Activated CD8-positive, alpha-beta T cell treated with anti-CD3 and anti-CD28 coated beads, Interleukin-2, amount 10 ng/mL, durations not matched to agents 7 days and 5 days (primary cell): ENCODE results near the gene LENEP. TPM values are rescaled to one million over a fixed set of nuclear protein-coding genes. Genes with fewer than 3 reads are reported as not detected.
"Not testable (repeated sequence)": the region's sequence is repeated elsewhere in the genome, so short reads cannot be mapped to it uniquely, and the experiment has no call there.

Experiments
- ATAC-seq: fragments of 150-1000 bp; cut with Tn5 transposase; one replicate; pipeline ENCODE4 v1.10.0; 2021; ENCODE audit warnings: moderate library complexity
- CTCF ChIA-PET: fragments of 350-600 bp; sonication (Branson Sonifier 250); formaldehyde crosslinking; loops from one replicate; lab custom pipeline; 2021; ENCODE audit warnings: antibody characterized with exemption; lab: Charles Lee
- POLR2A ChIA-PET: fragments of 350-600 bp; sonication (Branson Sonifier 250); formaldehyde crosslinking; loops from one replicate; lab custom pipeline; 2021; ENCODE audit warnings: antibody characterized with exemption; lab: Charles Lee
- DNase-seq: peaks from one replicate; pipeline ENCODE4 v3.0.0-alpha.2; 2020
- H3K27ac Mint-ChIP-seq: one replicate; pipeline ENCODE4 v1.8.0; 2021; ENCODE audit warnings: mild to moderate bottlenecking, mixed read lengths
- H3K27me3 Mint-ChIP-seq: one replicate; pipeline ENCODE4 v1.8.0; 2021; ENCODE audit warnings: low read depth, mixed read lengths
- H3K36me3 Mint-ChIP-seq: one replicate; pipeline ENCODE4 v1.8.0; 2021; ENCODE audit warnings: low read depth, mixed read lengths
- H3K4me1 Mint-ChIP-seq: one replicate; pipeline ENCODE4 v1.8.0; 2021; ENCODE audit warnings: low read depth, mixed read lengths
- H3K4me3 Mint-ChIP-seq: one replicate; pipeline ENCODE4 v1.8.0; 2021; ENCODE audit warnings: mild to moderate bottlenecking, mixed read lengths
- H3K9me3 Mint-ChIP-seq: one replicate; pipeline ENCODE4 v1.8.0; 2022; ENCODE audit warnings: mixed read lengths; ENCODE audit not compliant: insufficient read depth
- total RNA-seq, 2 experiments: library from RNA; stranded (reverse); gene quantifications; one replicate each; pipeline ENCODE4 v1.2.3, GENCODE V29; 2021

Gene LENEP
- total RNA-seq, 2 experiments from 2014 or later: 0.91 to 1.1 TPM

DNA sequence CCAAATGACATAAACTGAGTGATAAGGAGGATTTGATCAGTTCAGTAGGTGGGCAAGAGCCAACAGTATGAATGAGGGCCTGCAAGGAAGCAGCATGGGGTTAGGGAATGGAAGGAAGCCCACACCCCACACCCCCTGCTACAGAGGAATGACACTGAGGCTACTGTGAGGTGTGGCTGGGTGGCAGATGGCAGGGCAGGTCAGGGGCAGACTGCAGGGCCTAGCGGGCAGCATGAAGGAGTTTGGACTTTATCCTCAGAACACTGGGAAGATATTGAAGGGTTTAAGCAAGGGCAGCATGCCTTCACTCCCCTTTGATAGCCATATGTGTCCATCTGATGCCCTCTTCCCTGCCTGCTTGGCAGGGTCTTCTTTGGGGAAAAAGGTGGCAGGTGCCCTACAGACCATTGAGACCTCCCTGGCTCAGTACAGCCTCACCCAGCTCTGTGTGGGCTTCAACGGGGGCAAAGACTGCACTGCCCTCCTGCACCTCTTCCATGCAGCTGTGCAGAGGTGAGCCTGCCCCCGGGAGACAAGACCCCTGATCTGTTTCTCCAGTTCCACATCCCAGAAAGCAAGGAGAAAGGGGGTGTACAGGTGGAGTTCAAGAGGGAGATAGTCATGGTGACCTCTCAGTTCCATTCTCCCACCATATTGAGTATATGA, 4.1 kb upstream of the LENEP start:
- no peaks in the 10 kb centered on the region for H3K9me3 Mint-ChIP-seq

DNA sequence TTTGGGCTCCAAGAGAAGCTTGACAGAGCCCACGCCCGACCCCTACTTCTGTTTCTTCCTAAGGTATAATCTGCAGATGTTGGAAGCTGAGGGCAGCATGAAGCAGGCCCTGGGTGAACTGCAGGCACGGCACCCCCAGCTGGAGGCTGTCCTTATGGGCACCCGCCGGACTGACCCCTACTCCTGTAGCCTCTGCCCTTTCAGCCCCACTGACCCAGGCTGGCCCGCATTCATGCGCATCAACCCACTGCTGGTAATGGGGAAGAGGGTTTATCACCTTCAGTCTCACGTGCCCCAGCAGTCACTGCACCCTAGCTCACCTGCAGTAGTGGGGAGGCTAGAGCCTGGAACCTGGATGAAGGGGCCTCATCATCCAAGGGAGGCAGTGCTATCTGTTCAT, 3.1 kb upstream of the LENEP start:
- no peaks in the 10 kb centered on the region for H3K9me3 Mint-ChIP-seq
- DNase-seq (no peak), ATAC-seq (no peak)
- peaks cover 34% of the 10 kb centered on the region for H3K36me3 Mint-ChIP-seq
- no peaks in the 10 kb centered on the region for H3K27me3 Mint-ChIP-seq
- no peak overlapping the region for H3K27ac Mint-ChIP-seq
- ChIA-PET POLR2A (no interaction called here), CTCF (interaction anchor here (0.8 to 13.8 kb wide), 2 partner anchors 9 to 27 kb away, joined by 4 to 139 read pairs; partner anchors contain the start of gene ZBTB7B)
- no peak overlapping the region for H3K4me3 Mint-ChIP-seq
- peaks cover 16% of the 10 kb centered on the region for H3K4me1 Mint-ChIP-seq

More for the DNA sequence above, 4.1 kb upstream of the LENEP start:
- no peak overlapping the region for H3K4me3 Mint-ChIP-seq
- peaks cover 34% of the 10 kb centered on the region for H3K36me3 Mint-ChIP-seq
- CTCF ChIA-PET: interaction anchor here (2.1 to 13.8 kb wide), 2 partner anchors 10 to 28 kb away, joined by 25 to 139 read pairs; partner anchors contain the start of gene ZBTB7B
- DNase-seq (no peak), ATAC-seq (no peak)
- H3K27me3 Mint-ChIP-seq: no peaks in the 10 kb centered on the region
- POLR2A ChIA-PET: no interaction called here
- no peak overlapping the region for H3K27ac Mint-ChIP-seq
- H3K4me1 Mint-ChIP-seq: peaks cover 16% of the 10 kb centered on the region

- Mint-ChIP-seq H3K36me3 (peaks cover 27% of the 10 kb centered on the region), H3K27ac (no peak overlapping the region), H3K27me3 (no peaks in the 10 kb centered on the region), H3K4me3 (no peak overlapping the region), H3K9me3 (no peaks in the 10 kb centered on the region), H3K4me1 (peaks cover 27% of the 10 kb centered on the region)
- ChIA-PET CTCF (interaction anchor here (0.7 to 5.4 kb wide), 7 partner anchors 10 to 98 kb away, joined by 3 to 35 read pairs (median 4); partner anchors contain the start of genes FLAD1, PBXIP1 and PMVK), POLR2A (interaction anchor here (0.8 to 4.2 kb wide), 4 partner anchors 9 to 57 kb away, joined by 3 to 28 read pairs (median 3); partner anchors contain the start of genes FLAD1 and PMVK)
- ATAC-seq: no peak
- no peak for DNase-seq
Observed at GRCh38 chr1:154992721-154993571, 440 bp upstream of the LENEP start.

GRCh38 chr1:154994269-154994587, 842 bp downstream of the LENEP start:
- POLR2A ChIA-PET: interaction anchor here (1.2 to 4.2 kb wide), 3 partner anchors 10 to 49 kb away, joined by 3 to 28 read pairs (median 8); partner anchors contain the start of genes CKS1B and FLAD1
- CTCF ChIA-PET: interaction anchor here (0.8 to 5.4 kb wide), 11 partner anchors 11 to 434 kb away, joined by 3 to 35 read pairs (median 4); partner anchors contain the start of genes ADAM15, FLAD1, KRTCAP2 and PBXIP1
- H3K4me3 Mint-ChIP-seq: no peak overlapping the region
- no peak for ATAC-seq
- no peak overlapping the region for H3K27ac Mint-ChIP-seq
- H3K27me3 Mint-ChIP-seq: no peaks in the 10 kb centered on the region
- H3K4me1 Mint-ChIP-seq: peaks cover 27% of the 10 kb centered on the region
- no peaks in the 10 kb centered on the region for H3K9me3 Mint-ChIP-seq
- DNase-seq: no peak
- H3K36me3 Mint-ChIP-seq: peaks cover 15% of the 10 kb centered on the region

- DNase-seq (no peak), ATAC-seq (no peak)
- Mint-ChIP-seq H3K36me3 (peaks cover 13% of the 10 kb centered on the region), H3K4me3 (no peak overlapping the region), H3K9me3 (no peaks in the 10 kb centered on the region), H3K4me1 (peaks cover 28% of the 10 kb centered on the region), H3K27me3 (no peaks in the 10 kb centered on the region), H3K27ac (no peak overlapping the region)
- CTCF ChIA-PET: interaction anchor here (0.8 to 5.4 kb wide), 11 partner anchors 11 to 435 kb away, joined by 3 to 35 read pairs (median 4); partner anchors contain the start of genes ADAM15, FLAD1, KRTCAP2 and PMVK
- POLR2A ChIA-PET: interaction anchor here (1.6 to 4.2 kb wide), 2 partner anchors 11 to 20 kb away, joined by 8 to 28 read pairs; partner anchors contain the start of genes CKS1B and FLAD1
Observed at GRCh38 chr1:154994591-154994990, 1.2 kb downstream of the LENEP start.

DNA sequence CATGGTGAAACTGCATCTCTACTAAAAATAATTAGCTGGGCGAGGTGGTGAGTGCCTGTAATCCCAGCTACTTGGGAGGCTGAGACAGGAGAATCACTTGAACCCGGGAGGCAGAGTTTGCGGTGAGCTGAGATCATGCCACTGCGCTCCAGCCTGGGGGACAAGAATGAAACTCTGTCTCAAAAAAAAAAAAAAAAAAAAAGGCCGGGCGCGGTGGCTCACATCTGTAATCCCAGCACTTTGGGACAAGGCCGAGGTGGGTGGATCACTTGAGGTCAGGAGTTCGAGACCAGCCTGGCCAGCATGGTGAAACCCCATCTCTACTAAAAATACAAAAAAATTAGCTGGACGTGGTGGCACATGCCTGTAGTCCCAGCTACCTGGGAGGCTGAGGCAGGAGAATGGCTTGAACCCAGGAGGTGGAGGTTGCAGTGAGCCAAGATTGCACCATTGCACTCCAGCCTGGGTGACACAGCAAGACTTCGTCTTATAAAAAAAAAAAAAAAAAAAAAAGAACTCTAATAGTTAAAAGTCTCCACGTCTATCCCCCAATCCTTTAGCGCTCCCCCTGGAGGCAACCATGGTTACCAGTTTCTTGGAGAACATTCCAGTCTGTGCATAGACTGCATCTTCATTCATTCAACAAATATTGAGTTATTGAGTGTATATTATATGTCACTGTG, 2.1 kb downstream of the LENEP start:
- not testable (repeated sequence) for ATAC-seq, H3K4me3 Mint-ChIP-seq
- POLR2A ChIA-PET: interaction anchor here (1.6 to 4.2 kb wide), 2 partner anchors 12 to 21 kb away, joined by 8 to 28 read pairs; partner anchors contain the start of genes CKS1B and FLAD1

DNA sequence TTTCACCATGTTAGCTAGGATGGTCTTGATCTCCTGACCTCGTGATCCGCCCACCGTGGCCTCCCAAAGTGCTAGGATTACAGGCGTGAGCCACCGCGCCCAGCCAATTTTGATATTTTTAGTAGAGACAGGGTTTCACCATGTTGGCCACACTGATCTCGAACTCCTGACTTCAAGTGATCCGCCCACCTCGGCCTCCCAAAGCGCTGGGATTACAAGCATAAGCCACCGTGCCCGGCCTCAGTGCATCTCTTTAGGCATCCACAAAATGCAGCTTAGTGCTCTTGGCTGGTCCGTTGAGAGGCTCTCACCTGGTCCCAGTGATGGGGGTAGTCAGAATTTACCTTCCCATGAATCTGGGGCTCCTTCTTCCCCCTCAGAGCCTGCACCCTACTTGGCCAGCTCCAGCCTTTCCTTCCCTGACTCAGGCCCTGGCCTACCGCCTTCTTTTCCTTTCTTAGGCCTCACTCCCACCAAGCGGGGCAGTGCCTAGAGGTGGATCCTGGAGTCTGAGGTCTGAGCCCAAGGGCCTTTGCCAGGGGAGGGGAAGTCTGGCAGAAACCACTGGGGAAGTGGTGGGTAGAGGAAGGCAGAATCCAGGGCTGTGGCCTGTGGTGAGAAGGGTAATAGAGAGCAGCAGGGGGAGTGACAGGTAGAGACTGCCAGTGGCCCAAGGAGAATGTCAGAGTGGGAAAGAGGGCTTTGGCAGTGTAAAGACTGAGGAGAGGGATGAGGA, 3.7 kb downstream of the LENEP start:
- Mint-ChIP-seq H3K27me3 (no peaks in the 10 kb centered on the region), H3K4me3 (peak overlapping the region; percentile 3), H3K36me3 (peaks cover 2% of the 10 kb centered on the region), H3K9me3 (no peaks in the 10 kb centered on the region), H3K4me1 (peaks cover 38% of the 10 kb centered on the region), H3K27ac (no peak overlapping the region)
- POLR2A ChIA-PET: interaction anchor here (0.6 to 4.2 kb wide), 3 partner anchors 13 to 1362 kb away, joined by 4 to 28 read pairs (median 4); partner anchors contain the start of genes CKS1B and FLAD1
- CTCF ChIA-PET: interaction anchor here (1.0 to 7.9 kb wide), 9 partner anchors 13 to 437 kb away, joined by 3 to 139 read pairs (median 8); partner anchors contain the start of genes CKS1B, FLAD1 and PYGO2
- no peak for ATAC-seq
- no peak for DNase-seq

More for the DNA sequence above, 2.1 kb downstream of the LENEP start:
- H3K36me3 Mint-ChIP-seq, DNase-seq, H3K9me3 Mint-ChIP-seq, H3K27ac Mint-ChIP-seq, H3K27me3 Mint-ChIP-seq: not testable (repeated sequence)
- CTCF ChIA-PET: interaction anchor here (0.9 to 7.9 kb wide), 8 partner anchors 11 to 435 kb away, joined by 3 to 139 read pairs (median 8); partner anchors contain the start of genes FLAD1, KRTCAP2 and PYGO2
- peaks cover 36% of the 10 kb centered on the region for H3K4me1 Mint-ChIP-seq

- no peak for DNase-seq
- Mint-ChIP-seq H3K9me3 (no peaks in the 10 kb centered on the region), H3K27me3 (no peaks in the 10 kb centered on the region), H3K4me3 (peak overlapping the region; percentile 48), H3K36me3 (peaks cover 2% of the 10 kb centered on the region), H3K4me1 (peaks cover 38% of the 10 kb centered on the region), H3K27ac (peak overlapping the region; percentile 57)
- ATAC-seq: no peak
- ChIA-PET CTCF (interaction anchor here (0.7 to 7.9 kb wide), 21 partner anchors 14 to 518 kb away, joined by 3 to 139 read pairs (median 8); partner anchors contain the start of genes ADAM15, CKS1B, FLAD1 and PBXIP1), POLR2A (interaction anchor here (1.1 to 2.1 kb wide), 4 partner anchors 23 to 43 kb away, joined by 3 to 11 read pairs (median 4); partner anchors contain the start of gene PBXIP1)
Observed at GRCh38 chr1:154998201-154998780, 4.9 kb downstream of the LENEP start.

GRCh38 chr1:154998818-154999570, 5.6 kb downstream of the LENEP start:
- ChIA-PET POLR2A (interaction anchor here (0.5 to 2.1 kb wide), 9 partner anchors 16 to 405 kb away, joined by 3 to 11 read pairs (median 3); partner anchors contain the start of genes ADAM15, FLAD1, PBXIP1 and PYGO2), CTCF (interaction anchor here (0.7 to 7.9 kb wide), 25 partner anchors 9 to 518 kb away, joined by 3 to 139 read pairs (median 5); partner anchors contain the start of genes ADAM15, CKS1B, FLAD1 and PBXIP1)
- no peaks in the 10 kb centered on the region for H3K27me3 Mint-ChIP-seq
- H3K9me3 Mint-ChIP-seq: no peaks in the 10 kb centered on the region
- H3K4me3 Mint-ChIP-seq: peak overlapping the region; percentile 62
- DNase-seq (peak; percentile 81), ATAC-seq (peak; percentile 15)
- peaks cover 2% of the 10 kb centered on the region for H3K36me3 Mint-ChIP-seq
- peak overlapping the region; percentile 77 for H3K27ac Mint-ChIP-seq
- peaks cover 42% of the 10 kb centered on the region for H3K4me1 Mint-ChIP-seq
